DOHH2 (cell line): Measurements from ENCODE around the gene TTF2.

ENCODE experiments used
- EZH2phosphoT487 ChIP-seq: fragments of 200-600 bp; sonication (generic); IDR thresholded peaks from 2 replicates; pipeline ENCODE4 v1.6.1; 2017; ENCODE audit warnings: borderline replicate concordance, mild to moderate bottlenecking, antibody characterized with exemption, low read length, moderate library complexity, mixed read lengths
- TF ChIP-seq, protein P1 (sequence below): fragments of 200-600 bp; sonication (generic); IDR thresholded peaks from one replicate; pipeline ENCODE4 v1.5.1; 2014; ENCODE audit warnings: antibody characterized with exemption, mild to moderate bottlenecking, low read depth, low read length; ENCODE audit not compliant: poor library complexity, severe bottlenecking

GRCh38 chr1:117124661-117125060 lies 64.5 kb downstream of the TTF2 start:
- TF ChIP-seq, protein P1, sequence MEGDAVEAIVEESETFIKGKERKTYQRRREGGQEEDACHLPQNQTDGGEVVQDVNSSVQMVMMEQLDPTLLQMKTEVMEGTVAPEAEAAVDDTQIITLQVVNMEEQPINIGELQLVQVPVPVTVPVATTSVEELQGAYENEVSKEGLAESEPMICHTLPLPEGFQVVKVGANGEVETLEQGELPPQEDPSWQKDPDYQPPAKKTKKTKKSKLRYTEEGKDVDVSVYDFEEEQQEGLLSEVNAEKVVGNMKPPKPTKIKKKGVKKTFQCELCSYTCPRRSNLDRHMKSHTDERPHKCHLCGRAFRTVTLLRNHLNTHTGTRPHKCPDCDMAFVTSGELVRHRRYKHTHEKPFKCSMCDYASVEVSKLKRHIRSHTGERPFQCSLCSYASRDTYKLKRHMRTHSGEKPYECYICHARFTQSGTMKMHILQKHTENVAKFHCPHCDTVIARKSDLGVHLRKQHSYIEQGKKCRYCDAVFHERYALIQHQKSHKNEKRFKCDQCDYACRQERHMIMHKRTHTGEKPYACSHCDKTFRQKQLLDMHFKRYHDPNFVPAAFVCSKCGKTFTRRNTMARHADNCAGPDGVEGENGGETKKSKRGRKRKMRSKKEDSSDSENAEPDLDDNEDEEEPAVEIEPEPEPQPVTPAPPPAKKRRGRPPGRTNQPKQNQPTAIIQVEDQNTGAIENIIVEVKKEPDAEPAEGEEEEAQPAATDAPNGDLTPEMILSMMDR = no peak
- no peak for TF ChIP-seq EZH2phosphoT487
